Epithelial cell of umbilical artery (primary cell): ENCODE data around the gene ZNF141. TPM values are rescaled to one million over a fixed set of nuclear protein-coding genes. Genes with fewer than 3 reads are reported as not detected.

Source experiments
- total RNA-seq: library from RNA; depleted of rRNA; stranded (reverse); fragments of >200 nt; gene quantifications from 2 replicates; pipeline ENCODE4 v1.2.3, GENCODE V29; 2014

The ZNF141 gene
- 9.1 and 13.5 TPM in 2 replicates for total RNA-seq

GRCh38 chr4:337143-337931 is at the start of gene ZNF141:
TSS of gene ZNF141 (plus strand) at chr4:337814. CDS start at chr4:337984, 170 bp downstream.

GRCh38 chr4:304969-305680 is 32.5 kb upstream of the ZNF141 start, which contains the start of gene ZNF732:
TSS of gene ZNF732 (minus strand) at chr4:305474. CDS start at chr4:305310, 164 bp downstream.

Other genes starting within 250 kb of the ZNF141 start
- gene ZNF718, start 213.3 kb upstream of the ZNF141 start, total RNA-seq, result 4.9 and 6.2 TPM in 2 replicates
- 0.97 and 2.1 TPM in 2 replicates for gene ZNF732, start 32.3 kb upstream of the ZNF141 start, total RNA-seq
- 10.5 and 19.5 TPM in 2 replicates for gene ZNF721, start 161.3 kb downstream of the ZNF141 start, total RNA-seq
- gene PIGG, start 161.4 kb downstream of the ZNF141 start, total RNA-seq, result 30.2 and 37.4 TPM in 2 replicates
- gene TMEM271, start 238.5 kb downstream of the ZNF141 start, total RNA-seq, result not detected in 2 replicates